ENCODE data around the gene RFC4. TPM values are rescaled to one million over a fixed set of nuclear protein-coding genes. Genes with fewer than 3 reads are reported as not detected.

RFC4 gene
- total and polyA plus RNA-seq, 9 of the 15 experiments (the other 6 are each of a cell fraction or from before 2014, with no cell fraction given) = 105 to 227 (median 180) TPM

GRCh38 chr3:186790261-186790981 is 15.9 kb downstream of the RFC4 start (continued):
- TF ChIP-seq NBN (IDR thresholded peaks at IDR 0.05; ENCODE audit: low read depth) (no peak), SNIP1 (IDR thresholded peaks at IDR 0.05; ENCODE audit: low read depth) (no peak), TRIM24 (IDR thresholded peaks at IDR 0.05) (peak in 1 of 2 experiments; percentile 5; a peak in 1 of 4 replicates), TEAD1 (CRISPR knock-in tag; IDR thresholded peaks at IDR 0.05) (no peak), TARDBP (IDR thresholded peaks at IDR 0.05) (no peak), NR0B1 (IDR thresholded peaks at IDR 0.05; ENCODE audit: partially characterized antibody) (no peak), RB1 (IDR thresholded peaks at IDR 0.05; ENCODE audit: low read depth) (no peak; the same call in 1 of the 2 replicates), DLX4 (CRISPR knock-in tag; IDR thresholded peaks at IDR 0.05) (no peak), SMAD1 (IDR thresholded peaks at IDR 0.05; ENCODE audit: low read depth, low read length, partially characterized antibody) (no peak), ZNF23 (CRISPR knock-in tag; IDR thresholded peaks at IDR 0.05) (no peak), MED1 (CRISPR knock-in tag; IDR thresholded peaks at IDR 0.05; ENCODE audit: borderline replicate concordance) (no peak), E2F3 (CRISPR knock-in tag; IDR thresholded peaks at IDR 0.05) (no peak), MBD2 (IDR thresholded peaks at IDR 0.05; ENCODE audit: borderline replicate concordance, low read depth) (peak; percentile 65; the same call in 1 of the 2 replicates), ZNF140 (CRISPR knock-in tag; IDR thresholded peaks at IDR 0.05) (no peak), RCOR1 (IDR thresholded peaks at IDR 0.05; ENCODE audit: borderline replicate concordance in 1 of 2, low read depth in 2 of 2, low read length in 2 of 2) (no peak)
- TF ChIP-seq, protein P1, sequence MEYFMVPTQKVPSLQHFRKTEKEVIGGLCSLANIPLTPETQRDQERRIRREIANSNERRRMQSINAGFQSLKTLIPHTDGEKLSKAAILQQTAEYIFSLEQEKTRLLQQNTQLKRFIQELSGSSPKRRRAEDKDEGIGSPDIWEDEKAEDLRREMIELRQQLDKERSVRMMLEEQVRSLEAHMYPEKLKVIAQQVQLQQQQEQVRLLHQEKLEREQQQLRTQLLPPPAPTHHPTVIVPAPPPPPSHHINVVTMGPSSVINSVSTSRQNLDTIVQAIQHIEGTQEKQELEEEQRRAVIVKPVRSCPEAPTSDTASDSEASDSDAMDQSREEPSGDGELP (CRISPR knock-in tag; IDR thresholded peaks at IDR 0.05; ENCODE audit: borderline replicate concordance) = no peak

Measured in K562 (cell line).